ENCODE data around the gene COL6A3.
"Not testable (repeated sequence)": the region's sequence is repeated elsewhere in the genome, so short reads cannot be mapped to it uniquely, and the experiment has no call there.

The COL6A3 gene

GRCh38 chr2:237412988-237413776, 782 bp downstream of the COL6A3 start:
- no peak for DNase-seq

GRCh38 chr2:237412646-237412987, 1.3 kb downstream of the COL6A3 start:
- no peak for DNase-seq

GRCh38 chr2:237411683-237412423, 2.1 kb downstream of the COL6A3 start:
- no peak for DNase-seq

- DNase-seq, result no peak
Measured at GRCh38 chr2:237411092-237411601, 2.8 kb downstream of the COL6A3 start.

GRCh38 chr2:237409263-237409662, 4.7 kb downstream of the COL6A3 start:
- not testable (repeated sequence) for DNase-seq

GRCh38 chr2:237408335-237409000, 5.5 kb downstream of the COL6A3 start:
- DNase-seq, result no peak

GRCh38 chr2:237407700-237408099, 6.3 kb downstream of the COL6A3 start:
- DNase-seq, result no peak

GRCh38 chr2:237406371-237406895, 7.5 kb downstream of the COL6A3 start:
- no peak for DNase-seq

- no peak for DNase-seq
Measured at GRCh38 chr2:237405605-237406004, 8.4 kb downstream of the COL6A3 start.

- no peak for DNase-seq
Measured at GRCh38 chr2:237405006-237405559, 8.9 kb downstream of the COL6A3 start.

GRCh38 chr2:237404413-237404812, 9.6 kb downstream of the COL6A3 start:
- no peak for DNase-seq

GRCh38 chr2:237403024-237403882, 10.7 kb downstream of the COL6A3 start:
- no peak for DNase-seq

GRCh38 chr2:237400199-237400598, 13.8 kb downstream of the COL6A3 start:
- no peak for DNase-seq

GRCh38 chr2:237397072-237397471, 16.9 kb downstream of the COL6A3 start:
- no peak for DNase-seq

- no peak for DNase-seq
Measured at GRCh38 chr2:237393523-237393922, 20.4 kb downstream of the COL6A3 start.

GRCh38 chr2:237392186-237392585, 21.8 kb downstream of the COL6A3 start:
- DNase-seq, result no peak

- DNase-seq, result no peak
Measured at GRCh38 chr2:237391140-237391539, 22.8 kb downstream of the COL6A3 start.

GRCh38 chr2:237390235-237390634, 23.7 kb downstream of the COL6A3 start:
- DNase-seq, result no peak

GRCh38 chr2:237389831-237390230, 24.1 kb downstream of the COL6A3 start:
- DNase-seq, result no peak

GRCh38 chr2:237388036-237388435, 25.9 kb downstream of the COL6A3 start:
- no peak for DNase-seq

GRCh38 chr2:237384672-237385020, 29.3 kb downstream of the COL6A3 start:
- no peak for DNase-seq

GRCh38 chr2:237383991-237384671, 29.8 kb downstream of the COL6A3 start:
- no peak for DNase-seq

All from kidney glomerular epithelial cell (primary cell).